NOMO-1 treated with DMSO at 0.1 percent for 48 hours (cell line): ENCODE results near the gene HMHB1.

Experiments
- DNase-seq: peaks from one replicate; lab custom pipeline; 2025; ENCODE audit not compliant: unreplicated experiment; lab: John Stamatoyannopoulos, UW

HMHB1 gene

DNA sequence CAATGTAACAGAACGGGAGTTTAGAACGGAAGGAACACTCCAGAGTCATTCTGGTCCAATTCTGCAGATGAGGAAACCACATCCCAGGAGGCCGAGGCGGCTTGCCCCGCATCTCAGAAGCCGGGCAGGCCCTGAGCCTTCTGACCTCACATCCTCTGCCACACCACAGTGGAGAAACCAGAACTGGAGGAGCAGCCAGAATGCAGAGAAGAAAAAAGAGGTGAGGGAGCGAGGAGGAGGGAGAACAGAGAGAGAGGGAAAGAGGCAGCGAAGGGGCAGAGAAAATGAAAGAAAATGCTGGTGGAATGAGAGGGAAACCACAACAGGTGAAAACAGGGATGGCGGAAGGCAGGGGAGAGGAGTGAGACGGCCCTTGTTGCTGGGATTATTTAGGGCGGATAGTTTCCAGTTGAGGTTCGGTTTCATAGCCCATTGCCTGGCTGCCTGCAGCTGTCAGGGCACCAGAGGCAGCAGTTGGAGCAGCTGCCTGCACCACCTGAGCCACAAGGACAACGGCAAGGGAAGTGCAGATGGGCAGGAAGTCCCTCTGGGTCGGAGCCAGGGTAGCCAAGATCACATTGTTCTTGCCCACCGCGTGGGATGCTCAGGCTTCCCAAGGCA, at the start of gene HMHB1:
Gene HMHB1 (plus strand): TSS at position 77 of the 621 bp plus-strand sequence.
- no peak for DNase-seq

DNA sequence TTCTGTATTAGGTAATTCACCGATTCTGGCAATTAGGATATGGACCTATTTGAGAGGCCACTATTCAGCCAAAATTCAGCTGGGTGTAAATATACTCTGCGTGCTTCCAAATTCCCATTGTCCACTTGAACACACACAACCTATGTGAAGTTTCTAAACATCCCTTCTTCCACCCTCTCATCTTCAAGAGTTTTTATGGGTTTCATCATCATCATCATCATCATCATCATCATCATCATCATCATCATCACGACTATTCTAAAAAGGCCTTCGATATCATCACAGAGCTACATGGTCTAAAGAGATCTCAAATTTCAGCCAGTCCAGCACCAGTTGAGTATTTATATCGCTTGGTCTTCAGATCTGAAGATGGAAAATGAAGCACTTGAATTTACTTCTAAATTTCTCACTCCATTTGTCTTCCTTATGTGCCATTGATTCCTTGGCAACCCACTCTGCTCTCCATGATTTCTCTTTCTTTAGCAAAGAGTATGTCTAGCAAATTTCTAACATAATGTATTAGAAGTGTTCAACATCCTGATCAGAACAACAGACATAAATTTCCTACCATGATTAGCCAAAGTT, 49.2 kb upstream of the HMHB1 start:
- DNase-seq, result no peak

DNA sequence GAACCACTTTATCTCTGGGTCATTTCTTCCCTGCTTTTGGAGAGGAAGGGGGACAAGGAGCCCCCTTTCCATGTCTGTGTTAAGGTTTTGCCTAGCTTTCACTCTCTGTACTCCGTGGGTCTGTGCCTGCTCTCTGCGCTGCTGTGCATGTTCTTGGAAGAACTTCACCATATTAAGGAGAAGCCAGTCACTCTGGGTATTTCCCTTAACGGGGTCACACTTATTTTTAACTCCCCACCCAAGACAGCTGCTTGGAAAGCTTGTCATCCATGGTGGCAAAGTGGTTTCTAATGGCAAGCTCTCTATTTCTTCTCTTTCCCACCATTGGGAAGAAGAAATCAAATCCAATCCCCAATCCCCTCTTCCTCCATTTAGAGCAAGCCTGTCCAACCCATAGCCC, 44.8 kb upstream of the HMHB1 start:
- DNase-seq, result no peak

DNA sequence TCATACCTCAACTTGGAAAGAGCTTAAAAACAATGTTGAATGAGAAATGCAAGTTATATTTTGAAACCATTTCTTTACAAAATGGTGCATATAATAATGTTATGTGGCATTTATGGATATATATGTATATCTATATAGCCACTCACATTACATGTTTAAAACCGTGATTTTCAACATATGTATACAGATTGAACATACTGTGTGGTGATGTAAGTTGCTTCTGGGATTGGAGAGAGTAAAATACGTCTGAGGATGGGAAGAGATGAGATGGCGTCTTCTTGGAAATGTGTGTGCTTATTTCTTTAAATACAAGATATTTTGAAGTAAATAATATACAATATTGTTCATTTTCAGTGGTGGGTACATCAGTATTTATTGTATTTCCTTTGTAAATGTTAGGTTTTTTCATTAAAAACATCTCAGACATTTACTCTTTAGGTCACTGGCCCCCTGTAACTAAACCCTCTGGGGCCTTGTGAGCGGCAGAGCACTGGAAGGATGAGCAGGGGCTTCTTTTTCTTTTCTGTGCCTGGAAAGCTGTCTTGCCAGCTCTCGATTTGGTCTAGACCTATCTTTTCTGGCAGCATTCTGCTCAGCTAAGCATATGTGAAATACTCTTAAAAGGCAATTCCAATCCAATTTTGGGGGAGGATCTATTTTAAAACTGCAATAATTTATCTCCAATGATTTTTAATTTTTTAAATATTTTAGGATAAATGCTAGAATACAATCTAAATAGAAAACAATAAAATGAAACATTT, 42.8 kb upstream of the HMHB1 start:
- no peak for DNase-seq

DNA sequence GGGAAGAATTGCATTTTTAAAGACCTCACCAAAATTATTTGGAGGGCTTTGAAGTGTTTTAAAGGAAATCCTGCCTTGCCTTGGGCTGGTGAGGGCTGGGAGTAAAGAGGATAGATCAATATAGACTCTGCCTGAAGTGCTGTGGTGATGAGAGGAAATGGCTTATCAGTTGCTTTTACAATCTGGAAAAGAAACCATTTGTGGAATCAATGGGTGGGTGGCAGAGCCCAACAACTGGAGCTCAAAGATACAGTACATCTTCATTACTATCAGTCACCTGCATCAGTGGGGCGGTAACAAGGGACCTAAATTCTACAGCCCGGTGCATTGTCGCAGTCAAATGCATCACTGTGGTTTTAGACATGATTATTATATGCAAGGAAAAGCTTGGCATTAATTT, 41.5 kb upstream of the HMHB1 start:
- DNase-seq, result no peak

DNA sequence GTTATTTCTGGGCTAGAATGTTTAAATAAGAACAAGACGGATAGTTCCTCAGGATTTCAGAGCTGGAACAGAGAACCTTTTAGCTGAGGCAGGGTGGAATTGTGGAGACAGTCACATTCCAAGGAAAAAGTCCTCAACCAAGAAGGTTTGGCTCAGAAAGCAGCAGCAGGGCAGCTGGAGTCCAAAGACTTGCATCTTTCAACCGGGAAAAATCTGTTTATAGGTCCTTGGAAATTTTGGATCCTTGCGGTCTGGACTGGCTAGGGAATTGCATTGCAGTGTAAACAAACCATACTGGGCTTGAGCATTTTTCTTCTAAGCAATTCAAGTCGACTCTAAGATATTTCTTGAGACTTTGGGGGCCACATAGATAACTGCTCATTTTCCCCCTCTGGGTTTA, 40.8 kb upstream of the HMHB1 start:
- DNase-seq, result no peak

DNA sequence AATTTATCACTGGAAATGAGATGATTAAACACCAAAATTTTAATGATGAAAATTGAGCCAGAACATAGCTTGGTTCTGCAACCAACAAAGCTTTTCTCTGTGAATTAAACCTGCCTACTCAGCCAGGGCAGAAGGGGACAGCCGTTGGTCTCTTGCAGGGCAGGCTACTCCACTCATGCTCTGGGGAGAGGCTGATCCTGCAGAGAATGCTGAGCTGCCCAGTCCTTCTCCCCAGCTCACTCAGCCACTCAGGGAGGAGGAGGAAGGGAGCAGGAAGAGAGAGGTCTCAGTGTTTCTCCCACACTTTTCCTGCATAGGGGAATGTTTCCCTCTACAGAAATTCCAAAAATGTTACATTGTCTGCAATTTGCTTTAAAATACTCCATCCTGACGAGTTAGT, 40.4 kb upstream of the HMHB1 start:
- DNase-seq, result no peak

- DNase-seq, result no peak
Measured at GRCh38 chr5:143772621-143773020, 39.3 kb upstream of the HMHB1 start.

GRCh38 chr5:143775258-143775657, 36.7 kb upstream of the HMHB1 start:
- peak; percentile 89 for DNase-seq

GRCh38 chr5:143776951-143777350, 35.0 kb upstream of the HMHB1 start:
- DNase-seq, result no peak

DNA sequence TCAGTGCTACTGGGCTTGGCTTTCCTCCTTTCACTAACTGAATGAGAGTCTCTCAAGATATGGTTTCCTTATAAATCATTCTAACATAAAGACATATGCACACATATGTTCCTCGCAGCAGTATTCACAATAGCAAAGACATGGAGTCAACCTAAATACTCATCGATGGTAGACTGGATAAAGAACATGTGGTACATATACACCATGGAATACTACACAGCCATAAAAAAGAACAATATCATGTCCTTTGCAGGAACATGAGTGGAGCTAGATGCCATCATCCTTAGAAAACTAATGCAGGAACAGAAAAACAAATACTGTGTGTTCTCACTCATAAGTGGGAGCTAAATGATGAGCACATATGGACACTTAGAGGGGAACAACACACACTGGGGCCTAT, 32.5 kb upstream of the HMHB1 start:
- no peak for DNase-seq

DNA sequence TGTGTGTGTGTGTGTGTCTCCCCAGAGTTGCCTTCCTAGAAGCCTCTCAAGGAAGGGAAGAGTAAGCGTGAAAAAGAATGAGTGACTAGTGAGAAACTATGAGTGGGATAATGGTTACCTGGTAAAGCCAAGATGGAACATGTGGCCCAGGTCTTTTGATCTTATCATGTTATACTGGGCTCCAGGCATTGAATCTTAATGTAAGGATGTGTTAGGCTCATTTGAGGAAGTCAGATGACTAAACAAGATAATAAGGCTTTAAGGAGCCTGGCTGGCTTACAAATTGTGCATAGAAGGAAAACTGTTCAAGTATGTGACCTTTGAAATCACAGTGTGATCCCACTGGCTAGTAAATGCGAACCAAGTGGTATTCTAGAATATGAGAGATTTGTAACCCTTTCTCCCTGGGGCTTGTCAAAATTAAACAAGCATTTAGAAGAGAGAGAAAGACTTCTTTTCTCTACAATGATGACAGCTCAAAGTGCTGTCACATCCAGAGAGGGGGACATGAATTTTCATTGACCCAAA, 29.9 kb upstream of the HMHB1 start:
- peak; percentile 17 for DNase-seq

DNA sequence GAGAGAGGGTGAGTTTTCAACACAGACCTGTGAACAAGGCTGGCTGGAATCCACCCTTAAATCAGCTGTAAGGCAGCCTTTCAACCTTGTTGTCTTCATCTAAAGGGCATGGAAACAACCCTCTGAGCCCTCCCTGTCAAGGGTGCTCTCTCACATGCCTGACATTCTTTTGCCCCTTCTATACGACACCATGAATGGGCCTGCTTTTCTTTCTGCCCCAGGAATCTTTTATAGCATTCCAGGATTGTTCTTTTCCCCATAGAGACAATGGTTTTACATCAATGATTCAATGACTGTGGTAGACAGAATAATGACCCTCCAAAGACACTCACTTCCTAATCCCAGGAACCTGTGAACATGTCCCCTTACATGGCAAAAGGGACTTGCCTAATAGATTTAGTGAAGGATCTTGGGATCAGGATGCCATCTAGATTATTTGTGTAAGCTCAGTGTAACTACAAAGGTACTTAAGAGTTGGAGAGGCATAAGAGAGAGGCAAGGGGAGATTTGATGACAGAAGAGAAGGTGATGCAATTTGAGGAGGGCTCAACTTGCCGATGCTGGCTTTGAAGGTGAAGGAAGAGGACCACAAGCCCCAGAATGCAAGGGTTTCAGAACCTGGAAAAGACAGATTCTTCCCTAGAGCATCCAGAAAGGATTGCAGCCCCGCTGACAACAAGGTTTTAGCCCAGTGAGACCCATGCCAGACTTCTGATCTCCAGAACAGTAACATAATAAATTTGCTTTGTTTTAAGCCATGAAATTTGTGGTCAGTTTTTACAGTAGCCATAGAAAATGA, 29.2 kb upstream of the HMHB1 start:
- DNase-seq, result no peak

- DNase-seq, result no peak
Measured at GRCh38 chr5:143788401-143788800, 23.6 kb upstream of the HMHB1 start.

- DNase-seq, result no peak
Measured at GRCh38 chr5:143790457-143791112, 21.4 kb upstream of the HMHB1 start.

GRCh38 chr5:143791848-143792731, 19.9 kb upstream of the HMHB1 start:
- peak; percentile 75 for DNase-seq

DNA sequence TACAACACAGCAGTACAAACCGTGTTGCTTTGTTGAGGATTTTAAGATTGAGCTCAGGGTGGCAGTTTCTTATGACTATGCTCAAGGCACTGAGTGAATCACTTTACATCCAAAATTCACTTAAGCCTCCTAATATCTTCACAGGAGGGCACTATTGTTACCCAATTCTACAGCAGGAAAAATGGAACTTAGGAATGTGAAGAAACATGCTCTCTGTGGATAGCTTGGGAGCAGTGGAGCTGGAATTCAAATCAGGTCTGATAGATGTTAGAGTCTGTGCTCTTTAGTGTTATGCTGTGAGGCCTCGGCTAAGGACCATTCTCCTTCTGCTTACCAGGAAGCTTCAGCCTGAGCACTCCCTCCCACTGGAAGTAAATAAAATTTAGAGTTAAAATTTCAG, 18.7 kb upstream of the HMHB1 start:
- no peak for DNase-seq

GRCh38 chr5:143796125-143796524, 15.8 kb upstream of the HMHB1 start:
- no peak for DNase-seq

DNA sequence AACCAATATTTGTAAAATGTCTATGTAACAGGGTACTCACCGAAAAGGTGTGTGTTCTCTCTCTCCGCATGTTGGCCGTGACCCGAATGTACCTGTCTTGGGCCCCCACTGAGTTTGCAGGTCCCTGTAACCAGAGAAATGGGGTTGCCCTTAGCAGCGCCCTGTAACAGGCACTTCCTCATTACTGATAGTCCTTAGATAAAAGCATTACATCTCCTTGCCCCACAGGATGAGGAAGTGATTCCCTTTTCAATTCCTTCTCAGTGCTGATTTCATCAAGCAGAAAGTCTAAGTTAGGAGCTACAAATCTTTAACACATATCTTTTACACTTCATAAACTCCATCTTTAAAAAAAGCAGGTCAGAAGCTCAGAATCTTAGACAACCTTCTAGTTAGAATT, 15.2 kb upstream of the HMHB1 start:
- peak; percentile 78 for DNase-seq

DNA sequence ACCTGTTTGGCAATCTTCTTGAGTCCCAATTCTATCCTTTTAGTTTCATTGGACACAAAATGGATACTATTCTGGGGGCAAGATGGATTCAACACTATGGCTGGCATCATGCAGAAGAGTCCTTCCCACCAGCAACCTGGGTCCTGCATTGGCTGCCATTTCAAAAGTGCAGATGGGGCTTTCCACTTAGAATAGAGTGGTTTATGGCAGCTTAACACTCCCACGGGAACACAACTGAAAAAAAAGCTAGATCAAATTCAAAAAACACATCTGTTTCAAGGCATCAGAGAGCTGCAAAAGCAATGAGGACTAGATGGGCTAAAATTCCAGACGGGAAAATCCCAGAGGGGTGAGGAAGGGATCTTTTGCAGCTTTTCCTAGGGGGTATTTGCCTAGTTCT, 11.2 kb upstream of the HMHB1 start:
- DNase-seq, result no peak
